Stimulated activated memory B cell treated with anti-CD40 and anti-IgM and Interleukin-4, amounts not matched to agents 10 μg/mL and 1 μg/mL and 100 μg/mL, for 72 hours (primary cell): ENCODE results near the gene SLC16A9.

Experiments used
- ATAC-seq: fragments of 150-1000 bp; cut with Tn5 transposase; 2 replicates; pipeline ENCODE4 v1.10.0; 2021
- H3K27ac Mint-ChIP-seq: one replicate; pipeline ENCODE4 v1.8.0; 2022; ENCODE audit warnings: mild to moderate bottlenecking, mixed read lengths
- H3K27me3 Mint-ChIP-seq: one replicate; pipeline ENCODE4 v1.8.0; 2022; ENCODE audit warnings: mixed read lengths
- H3K36me3 Mint-ChIP-seq: one replicate; pipeline ENCODE4 v1.8.0; 2022; ENCODE audit warnings: mixed read lengths
- H3K4me1 Mint-ChIP-seq: one replicate; pipeline ENCODE4 v1.8.0; 2022; ENCODE audit warnings: mixed read lengths
- H3K4me3 Mint-ChIP-seq: one replicate; pipeline ENCODE4 v1.8.0; 2022; ENCODE audit warnings: mild to moderate bottlenecking, moderate library complexity, mixed read lengths
- H3K9me3 Mint-ChIP-seq: one replicate; pipeline ENCODE4 v1.8.0; 2022; ENCODE audit warnings: mixed read lengths

Gene SLC16A9

GRCh38 chr10:59611048-59611447 lies 98.6 kb downstream of the SLC16A9 start:
- H3K27me3 Mint-ChIP-seq = peaks cover 9% of the 10 kb centered on the region
- H3K9me3 Mint-ChIP-seq = no peaks in the 10 kb centered on the region
- no peaks in the 10 kb centered on the region for H3K4me1 Mint-ChIP-seq
- no peak overlapping the region for H3K4me3 Mint-ChIP-seq
- ATAC-seq = no peak
- no peaks in the 10 kb centered on the region for H3K36me3 Mint-ChIP-seq
- no peak overlapping the region for H3K27ac Mint-ChIP-seq

DNA sequence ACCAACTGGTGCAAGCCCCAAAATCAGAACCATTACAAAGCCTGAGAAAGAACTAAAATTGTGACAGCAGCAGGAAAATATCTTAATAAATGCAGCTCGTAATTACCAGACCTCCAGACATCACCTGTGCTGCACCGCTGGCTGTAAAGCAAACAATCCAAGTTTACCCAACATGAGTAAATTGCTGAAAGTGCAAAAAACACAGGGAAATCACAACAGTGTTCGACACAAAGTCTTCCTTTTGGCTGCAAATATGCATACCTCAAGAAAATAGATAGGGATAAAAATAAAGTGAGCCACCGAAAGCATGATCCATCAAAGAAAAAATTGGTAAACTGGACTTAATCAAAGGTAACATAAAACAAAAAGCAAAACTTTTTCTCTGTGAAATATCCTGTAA lies 101.7 kb downstream of the SLC16A9 start:
- no peak overlapping the region for H3K27ac Mint-ChIP-seq
- no peaks in the 10 kb centered on the region for H3K36me3 Mint-ChIP-seq
- peaks cover 6% of the 10 kb centered on the region for H3K9me3 Mint-ChIP-seq
- H3K4me1 Mint-ChIP-seq = no peaks in the 10 kb centered on the region
- H3K27me3 Mint-ChIP-seq = peaks cover 9% of the 10 kb centered on the region
- no peak overlapping the region for H3K4me3 Mint-ChIP-seq
- no peak for ATAC-seq

- ATAC-seq = no peak
- H3K27ac Mint-ChIP-seq = no peak overlapping the region
- H3K4me3 Mint-ChIP-seq = no peak overlapping the region
- no peaks in the 10 kb centered on the region for H3K4me1 Mint-ChIP-seq
- no peaks in the 10 kb centered on the region for H3K36me3 Mint-ChIP-seq
- peaks cover 4% of the 10 kb centered on the region for H3K27me3 Mint-ChIP-seq
- peaks cover 6% of the 10 kb centered on the region for H3K9me3 Mint-ChIP-seq
These were observed 103.1 kb downstream of the SLC16A9 start for GRCh38 chr10:59606551-59606961.

DNA sequence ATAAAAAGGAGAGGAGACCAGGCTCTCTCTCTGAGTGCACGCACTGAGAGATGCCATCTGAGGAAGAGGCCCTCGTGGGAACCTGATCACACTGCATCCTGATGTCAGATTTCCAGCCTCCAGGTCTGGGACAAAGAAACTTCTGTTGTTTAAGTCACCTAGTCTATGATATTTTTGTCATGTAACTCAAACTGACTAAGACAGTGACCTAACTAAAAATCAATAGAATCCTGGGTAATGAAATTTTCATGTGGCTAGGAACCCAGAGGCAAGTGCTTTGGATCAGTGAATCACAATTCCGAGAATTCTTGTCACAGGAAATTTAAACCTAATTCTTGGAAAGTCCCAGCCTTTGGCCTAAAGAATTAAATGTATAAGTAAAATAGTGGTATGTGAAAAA lies 107.7 kb downstream of the SLC16A9 start:
- Mint-ChIP-seq H3K4me3 (no peak overlapping the region), H3K27ac (no peak overlapping the region), H3K9me3 (peaks cover 6% of the 10 kb centered on the region)

More for the DNA sequence above, 107.7 kb downstream of the SLC16A9 start:
- no peaks in the 10 kb centered on the region for H3K27me3 Mint-ChIP-seq
- H3K4me1 Mint-ChIP-seq = no peaks in the 10 kb centered on the region
- no peaks in the 10 kb centered on the region for H3K36me3 Mint-ChIP-seq
- no peak for ATAC-seq
